ENCODE results near the gene CD96.
"Not testable (repeated sequence)": the region's sequence is repeated elsewhere in the genome, so short reads cannot be mapped to it uniquely, and the experiment has no call there.

CD96 gene

GRCh38 chr3:111541911-111542483, at the start of gene CD96:
CD96 (plus strand) TSS chr3:111542197; CDS start chr3:111542249, 52 bp downstream.
- ATAC-seq: peak; percentile 80 to 81

GRCh38 chr3:111493276-111493675, 48.7 kb upstream of the CD96 start:
- no peak for ATAC-seq

GRCh38 chr3:111496894-111497559, 45.0 kb upstream of the CD96 start:
- no peak for ATAC-seq

- ATAC-seq: no peak
Observed at GRCh38 chr3:111498022-111498421, 44.0 kb upstream of the CD96 start.

- ATAC-seq: no peak
Observed at GRCh38 chr3:111506435-111506834, 35.6 kb upstream of the CD96 start.

- ATAC-seq: no peak
Observed at GRCh38 chr3:111509308-111509707, 32.7 kb upstream of the CD96 start.

GRCh38 chr3:111517801-111518200, 24.2 kb upstream of the CD96 start:
- ATAC-seq: no peak

GRCh38 chr3:111519178-111519855, 22.7 kb upstream of the CD96 start:
- no peak for ATAC-seq

GRCh38 chr3:111521891-111522290, 20.1 kb upstream of the CD96 start:
- ATAC-seq: no peak

- not testable (repeated sequence) for ATAC-seq
Observed at GRCh38 chr3:111524486-111524885, 17.5 kb upstream of the CD96 start.

GRCh38 chr3:111531446-111531845, 10.6 kb upstream of the CD96 start:
- ATAC-seq: no peak

- no peak for ATAC-seq
Observed at GRCh38 chr3:111534701-111535100, 7.3 kb upstream of the CD96 start.

- ATAC-seq: no peak
Observed at GRCh38 chr3:111538111-111538510, 3.9 kb upstream of the CD96 start.

GRCh38 chr3:111538681-111539083, 3.3 kb upstream of the CD96 start:
- no peak for ATAC-seq

GRCh38 chr3:111539351-111540331, 2.4 kb upstream of the CD96 start:
- peak in 1 of 2 donors; percentile 13 for ATAC-seq

GRCh38 chr3:111541391-111541790, 606 bp upstream of the CD96 start:
- ATAC-seq: no peak

GRCh38 chr3:111542611-111543300, 759 bp downstream of the CD96 start:
- ATAC-seq: no peak

- ATAC-seq: no peak
Observed at GRCh38 chr3:111545349-111545748, 3.4 kb downstream of the CD96 start.

- ATAC-seq: peak; percentile 68 to 77
Observed at GRCh38 chr3:111547631-111548030, 5.6 kb downstream of the CD96 start.

- peak; percentile 48 to 58 for ATAC-seq
Observed at GRCh38 chr3:111548092-111548491, 6.1 kb downstream of the CD96 start.

- peak in 1 of 2 donors; percentile 27 for ATAC-seq
Observed at GRCh38 chr3:111548756-111549155, 6.8 kb downstream of the CD96 start.

GRCh38 chr3:111561902-111562301, 19.9 kb downstream of the CD96 start:
- ATAC-seq: not testable (repeated sequence)
